ACC112 (cell line): ENCODE measurements around the gene DPP6.
"Not testable (repeated sequence)": the region's sequence is repeated elsewhere in the genome, so short reads cannot be mapped to it uniquely, and the experiment has no call there.

Source experiments
- H2AFZ ChIP-seq: fragments of 200-600 bp; sonication (generic); one replicate; pipeline ENCODE4 v1.6.0; 2017; ENCODE audit warnings: antibody characterized with exemption, low read length; ENCODE audit not compliant: unreplicated experiment
- H3K27ac ChIP-seq: fragments of 200-600 bp; sonication (generic); 2 replicates; pipeline ENCODE4 v1.5.1; 2014; ENCODE audit warnings: low read depth, mild to moderate bottlenecking, antibody characterized with exemption, low read length, moderate library complexity
- H3K27me3 ChIP-seq: fragments of 200-600 bp; sonication (generic); 2 replicates; pipeline ENCODE4 v1.6.1; 2014; ENCODE audit warnings: mild to moderate bottlenecking, antibody characterized with exemption, low read length, moderate library complexity, mixed read lengths; ENCODE audit not compliant: insufficient read depth
- H3K36me3 ChIP-seq: fragments of 200-600 bp; sonication (generic); 2 replicates; pipeline ENCODE4 v1.6.1; 2016; ENCODE audit warnings: mild to moderate bottlenecking, antibody characterized with exemption, low read length, moderate library complexity, mixed read lengths; ENCODE audit not compliant: insufficient read depth
- H3K4me1 ChIP-seq: fragments of 200-600 bp; sonication (generic); one replicate; pipeline ENCODE4 v1.6.1; 2016; ENCODE audit warnings: low read length, mixed read lengths; ENCODE audit not compliant: insufficient read depth, unreplicated experiment, control insufficient read depth
- H3K4me3 ChIP-seq: fragments of 200-600 bp; sonication (generic); 2 replicates; pipeline ENCODE4 v1.5.1; 2014; ENCODE audit warnings: mild to moderate bottlenecking, low read depth, low read length
- H3K79me2 ChIP-seq: fragments of 200-600 bp; sonication (generic); one replicate; pipeline ENCODE4 v1.6.0; 2016; ENCODE audit warnings: low read length; ENCODE audit not compliant: control insufficient read depth, unreplicated experiment, insufficient read depth

DPP6 gene

DNA sequence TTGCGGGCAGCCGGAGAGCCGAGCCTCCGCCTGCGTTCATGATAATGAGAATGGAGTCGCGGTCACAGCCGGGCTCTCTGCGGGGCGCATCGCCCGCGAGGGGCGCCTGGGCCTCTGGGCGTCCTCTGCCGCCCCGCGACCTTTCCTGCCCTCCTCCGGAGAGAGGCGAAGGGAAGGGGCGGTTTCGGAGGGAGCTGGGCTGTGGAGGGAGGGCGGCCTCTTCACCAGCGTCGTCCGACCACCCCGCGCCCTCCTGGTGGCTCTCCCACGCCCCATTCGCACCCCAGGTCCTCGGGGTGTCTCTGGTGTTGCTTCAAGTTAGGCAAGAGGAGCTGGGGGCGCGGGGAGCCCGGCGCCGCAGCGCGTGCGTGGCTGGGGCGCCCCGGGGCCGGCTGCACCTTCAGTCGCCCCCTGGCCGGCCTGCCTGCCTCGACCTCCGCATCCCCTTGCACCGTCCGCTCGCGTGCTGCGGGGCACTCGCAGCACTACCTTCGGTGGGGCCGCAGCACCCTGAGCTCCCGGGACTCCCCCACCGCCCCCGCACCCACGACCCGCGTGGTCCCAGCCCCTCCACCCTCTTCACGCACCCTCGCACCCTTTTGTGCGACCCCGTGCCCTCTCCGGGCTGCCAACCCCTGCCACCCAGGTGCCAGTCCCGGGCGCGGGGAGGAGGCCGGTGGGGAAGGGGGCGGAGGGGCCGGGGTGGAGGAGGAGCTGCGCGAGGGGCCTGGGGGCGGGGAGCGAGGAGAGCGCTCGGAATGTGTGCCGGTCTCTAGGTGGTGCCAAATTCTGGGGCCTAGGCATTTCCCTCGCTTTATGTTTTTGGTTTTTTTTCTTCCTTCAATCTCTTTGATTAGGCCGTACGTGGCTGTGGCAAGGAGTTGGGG, at the start of gene DPP6:
TSS of gene DPP6 (plus strand) at position 756 of the 887 bp plus-strand sequence.
- H3K4me1 ChIP-seq, H3K79me2 ChIP-seq, H3K27ac ChIP-seq, H2AFZ ChIP-seq, H3K4me3 ChIP-seq, H3K36me3 ChIP-seq, H3K27me3 ChIP-seq: not testable (repeated sequence)

- not testable (repeated sequence) for H3K27me3 ChIP-seq, H3K36me3 ChIP-seq, H3K79me2 ChIP-seq, H3K4me1 ChIP-seq, H2AFZ ChIP-seq, H3K27ac ChIP-seq, H3K4me3 ChIP-seq
Measured at GRCh38 chr7:154009423-154009911, 42.7 kb upstream of the DPP6 start.

- H3K4me3 ChIP-seq, H2AFZ ChIP-seq, H3K27ac ChIP-seq, H3K79me2 ChIP-seq, H3K27me3 ChIP-seq, H3K36me3 ChIP-seq, H3K4me1 ChIP-seq: not testable (repeated sequence)
Measured at GRCh38 chr7:154010726-154011568, 41.3 kb upstream of the DPP6 start.

DNA sequence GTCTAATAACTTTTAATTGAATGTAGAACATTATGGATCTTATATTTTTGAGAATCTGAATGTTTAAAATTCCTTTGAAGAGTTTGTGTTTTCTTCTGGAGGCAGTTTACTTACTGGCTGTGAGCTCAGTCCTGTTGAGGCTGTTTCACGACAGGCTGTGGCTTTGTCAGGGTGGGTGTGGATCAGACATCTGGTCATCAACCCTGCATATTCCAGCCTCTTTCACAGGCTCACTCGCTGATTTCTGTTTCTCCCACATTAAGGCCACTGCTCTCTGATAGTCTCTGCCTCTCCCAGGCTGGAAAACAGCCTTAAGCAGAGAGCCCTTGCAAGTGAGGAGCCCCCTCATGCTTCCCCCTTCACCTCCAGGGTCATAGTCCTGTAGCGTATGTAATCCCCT, 39.4 kb upstream of the DPP6 start:
- not testable (repeated sequence) for H3K79me2 ChIP-seq, H3K4me1 ChIP-seq, H3K27me3 ChIP-seq, H3K27ac ChIP-seq, H2AFZ ChIP-seq, H3K4me3 ChIP-seq, H3K36me3 ChIP-seq

- not testable (repeated sequence) for H3K27ac ChIP-seq, H3K4me3 ChIP-seq, H3K4me1 ChIP-seq, H3K36me3 ChIP-seq, H2AFZ ChIP-seq, H3K79me2 ChIP-seq, H3K27me3 ChIP-seq
Measured at GRCh38 chr7:154015636-154016035, 36.6 kb upstream of the DPP6 start.

- H3K27ac ChIP-seq, H3K4me1 ChIP-seq, H3K79me2 ChIP-seq, H3K36me3 ChIP-seq, H3K27me3 ChIP-seq, H2AFZ ChIP-seq, H3K4me3 ChIP-seq: not testable (repeated sequence)
Measured at GRCh38 chr7:154018354-154018753, 33.8 kb upstream of the DPP6 start.

DNA sequence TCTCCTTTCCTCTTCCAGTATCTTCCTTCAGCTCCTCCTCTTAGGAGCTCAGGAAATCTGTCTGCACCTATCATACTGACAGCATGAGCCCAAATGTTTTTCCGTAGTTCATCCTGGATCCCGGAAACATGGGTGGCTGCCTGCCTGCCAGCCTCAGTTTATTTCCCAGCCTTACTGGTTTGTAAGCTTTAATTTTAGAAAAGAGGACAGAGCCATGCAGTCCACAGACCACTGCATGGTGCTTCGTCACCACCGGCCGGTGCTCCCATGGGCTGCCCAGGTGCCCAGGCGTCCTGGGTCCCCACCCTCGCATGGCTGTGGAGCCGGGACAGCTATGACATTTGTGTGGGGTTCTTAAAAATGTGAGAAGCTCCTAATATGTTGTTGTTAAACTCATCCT, 24.4 kb upstream of the DPP6 start:
- H2AFZ ChIP-seq, H3K27ac ChIP-seq, H3K4me1 ChIP-seq, H3K27me3 ChIP-seq, H3K36me3 ChIP-seq, H3K4me3 ChIP-seq, H3K79me2 ChIP-seq: not testable (repeated sequence)

DNA sequence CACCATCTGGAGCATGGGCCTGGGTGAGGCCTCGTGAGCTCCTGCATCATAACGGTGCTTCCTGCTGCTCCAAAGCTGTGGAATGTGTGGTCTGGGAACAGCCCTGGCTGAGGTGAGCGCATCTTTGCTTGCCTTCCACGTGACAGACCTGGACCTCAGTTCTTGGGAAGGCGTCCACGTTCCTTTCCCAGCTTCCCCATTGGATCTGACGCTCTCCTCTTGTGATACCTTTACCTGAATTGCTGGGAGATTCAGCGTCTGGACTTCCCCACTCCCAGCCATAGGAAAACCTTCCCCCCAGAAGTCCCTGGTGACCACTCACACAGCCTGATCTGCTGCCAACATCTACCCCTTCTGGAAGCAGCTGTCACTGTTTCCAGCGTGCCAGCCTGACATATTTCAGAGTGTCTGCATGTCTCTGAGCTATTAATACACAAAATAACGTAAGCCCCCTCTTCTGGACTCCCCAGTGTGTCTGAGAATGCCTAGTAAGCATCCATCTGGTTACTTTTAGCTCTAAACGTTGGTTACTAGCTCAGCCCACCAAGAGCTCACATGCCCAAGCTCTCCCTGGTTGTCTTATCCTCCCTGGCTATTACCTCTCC, 21.6 kb upstream of the DPP6 start:
- not testable (repeated sequence) for H3K79me2 ChIP-seq, H3K27ac ChIP-seq, H3K36me3 ChIP-seq, H3K4me3 ChIP-seq, H3K27me3 ChIP-seq, H3K4me1 ChIP-seq, H2AFZ ChIP-seq

DNA sequence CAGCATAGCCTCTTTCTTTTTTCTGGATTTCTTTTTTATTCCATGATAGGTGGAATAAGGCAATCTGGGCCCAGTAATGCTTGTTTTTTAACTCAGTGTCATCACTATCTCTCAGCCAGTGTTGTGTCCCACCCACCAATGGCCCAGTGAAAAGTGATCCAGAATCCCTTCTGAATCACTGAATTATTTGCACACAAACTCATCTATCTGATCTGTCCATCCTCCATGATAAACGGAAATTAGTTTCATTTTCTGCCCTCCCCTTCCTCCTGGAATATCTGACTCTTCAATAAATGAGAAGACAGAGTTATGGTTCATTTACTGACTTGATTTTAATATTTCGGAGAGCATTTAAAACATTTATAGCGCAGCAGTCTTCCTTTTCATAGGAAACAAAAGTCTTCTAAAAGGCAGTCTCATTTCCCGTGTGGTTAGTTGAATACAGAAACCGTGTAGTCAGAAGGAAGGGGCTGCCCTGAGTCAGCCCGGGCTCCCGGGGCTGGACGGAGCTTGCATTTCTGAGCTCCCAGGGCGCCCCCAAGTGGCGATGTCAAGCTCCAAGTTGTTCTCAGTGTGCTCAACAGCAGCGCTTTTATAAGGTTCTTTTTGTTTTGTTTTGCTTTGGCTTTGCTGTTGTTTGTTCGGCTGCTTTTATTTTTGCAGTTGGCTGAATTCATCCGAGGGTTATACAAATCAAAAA, 12.6 kb upstream of the DPP6 start:
- H3K4me1 ChIP-seq, H3K27ac ChIP-seq, H3K79me2 ChIP-seq, H3K27me3 ChIP-seq, H2AFZ ChIP-seq, H3K4me3 ChIP-seq, H3K36me3 ChIP-seq: not testable (repeated sequence)

- not testable (repeated sequence) for H3K79me2 ChIP-seq, H3K4me1 ChIP-seq, H3K36me3 ChIP-seq, H3K4me3 ChIP-seq, H3K27me3 ChIP-seq, H2AFZ ChIP-seq, H3K27ac ChIP-seq
Measured at GRCh38 chr7:154050394-154050793, 1.8 kb upstream of the DPP6 start.
